ENCODE measurements around the gene CD96. TPM values are rescaled to one million over a fixed set of nuclear protein-coding genes. Genes with fewer than 3 reads are reported as not detected.

The CD96 gene
- total and polyA plus RNA-seq, 2 donors (not counting 1 experiment from before 2014, with no cell fraction given) = 0.10 TPM; not detected in 1

DNA sequence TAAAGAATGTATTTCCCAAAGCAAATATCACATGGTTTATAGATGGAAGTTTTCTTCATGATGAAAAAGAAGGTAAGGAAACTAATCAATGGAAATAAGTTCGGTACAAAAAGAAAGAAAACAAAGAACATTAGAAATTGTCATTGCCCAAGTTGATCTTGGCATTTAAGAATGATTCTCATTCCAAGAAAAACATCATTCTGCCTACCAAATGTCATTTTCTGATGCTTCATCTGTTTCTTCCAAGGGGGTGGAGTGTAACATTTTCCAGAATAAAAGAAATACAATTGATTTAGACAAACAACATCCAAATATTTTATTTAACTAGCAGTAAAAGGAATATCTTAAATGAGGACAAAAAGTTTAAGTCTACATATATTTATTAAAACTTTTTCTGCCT, 56.1 kb downstream of the CD96 start:
- TF ChIP-seq, protein P1, sequence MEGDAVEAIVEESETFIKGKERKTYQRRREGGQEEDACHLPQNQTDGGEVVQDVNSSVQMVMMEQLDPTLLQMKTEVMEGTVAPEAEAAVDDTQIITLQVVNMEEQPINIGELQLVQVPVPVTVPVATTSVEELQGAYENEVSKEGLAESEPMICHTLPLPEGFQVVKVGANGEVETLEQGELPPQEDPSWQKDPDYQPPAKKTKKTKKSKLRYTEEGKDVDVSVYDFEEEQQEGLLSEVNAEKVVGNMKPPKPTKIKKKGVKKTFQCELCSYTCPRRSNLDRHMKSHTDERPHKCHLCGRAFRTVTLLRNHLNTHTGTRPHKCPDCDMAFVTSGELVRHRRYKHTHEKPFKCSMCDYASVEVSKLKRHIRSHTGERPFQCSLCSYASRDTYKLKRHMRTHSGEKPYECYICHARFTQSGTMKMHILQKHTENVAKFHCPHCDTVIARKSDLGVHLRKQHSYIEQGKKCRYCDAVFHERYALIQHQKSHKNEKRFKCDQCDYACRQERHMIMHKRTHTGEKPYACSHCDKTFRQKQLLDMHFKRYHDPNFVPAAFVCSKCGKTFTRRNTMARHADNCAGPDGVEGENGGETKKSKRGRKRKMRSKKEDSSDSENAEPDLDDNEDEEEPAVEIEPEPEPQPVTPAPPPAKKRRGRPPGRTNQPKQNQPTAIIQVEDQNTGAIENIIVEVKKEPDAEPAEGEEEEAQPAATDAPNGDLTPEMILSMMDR (conservative IDR thresholded peaks at IDR 0.05 in 1 of 2, IDR thresholded peaks at IDR 0.05 in 1 of 2; ENCODE audit: low read depth in 1 of 2, low read length in 2 of 2) = no peak
- no peak for TF ChIP-seq EZH2 (IDR thresholded peaks at IDR 0.05; ENCODE audit: low read length, missing control alignments)
- no peaks in the 10 kb centered on the region for H4K20me1 ChIP-seq (ENCODE audit: control insufficient read depth, extremely low read depth, insufficient read depth, low read length)
- H3K36me3 ChIP-seq (ENCODE audit: control insufficient read depth, insufficient read depth, low read length) = no peaks in the 10 kb centered on the region
- DNase-seq (ENCODE audit: low read depth in 2 of 2) = no peak
- H3K27me3 ChIP-seq (ENCODE audit: control insufficient read depth, insufficient read depth, low read length) = no peaks in the 10 kb centered on the region
- no peaks in the 10 kb centered on the region for H3K9me3 ChIP-seq (ENCODE audit: control insufficient read depth, insufficient read depth, low read depth, low read length)
- H3K27ac ChIP-seq (ENCODE audit: insufficient read depth, low read length) = no peak overlapping the region
- no peak overlapping the region for H3K9ac ChIP-seq (ENCODE audit: insufficient read depth, low read length)
- no peak overlapping the region for H2AFZ ChIP-seq (ENCODE audit: low read length)
- H3K4me2 ChIP-seq (ENCODE audit: extremely low read depth, insufficient read depth, low read length) = no peak overlapping the region
- H3K4me1 ChIP-seq (ENCODE audit: control insufficient read depth, extremely low read depth, insufficient read depth, low read length) = no peaks in the 10 kb centered on the region
- H3K4me3 ChIP-seq (replicated peaks in 1 of 4; ENCODE audit: control extremely low read depth in 1 of 4, insufficient read depth in 1 of 4, low read depth in 3 of 4, low read length in 4 of 4) = no peak overlapping the region
- H3K79me2 ChIP-seq (ENCODE audit: control insufficient read depth, insufficient read depth, low read length) = no peaks in the 10 kb centered on the region

DNA sequence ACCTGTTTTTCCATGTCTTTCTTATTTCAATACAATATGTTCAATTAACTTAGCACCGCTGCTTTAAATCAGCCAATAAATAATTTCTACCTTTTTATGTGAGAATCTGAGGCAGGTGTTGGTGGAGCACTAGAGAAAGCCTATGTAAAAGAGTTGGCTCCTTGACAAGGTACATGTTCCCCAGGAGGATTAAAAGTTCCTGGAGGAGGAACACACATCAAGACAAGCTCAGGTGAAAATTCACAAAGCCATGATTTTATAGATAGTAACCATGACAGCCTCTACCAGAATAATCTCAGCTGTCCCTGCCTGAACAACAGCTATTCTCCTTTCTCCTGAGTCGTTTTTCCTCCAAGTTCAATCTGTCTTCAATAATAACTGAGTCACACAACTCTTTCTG, 56.6 kb downstream of the CD96 start:
- Histone ChIP-seq H3K4me2 (ENCODE audit: extremely low read depth, insufficient read depth, low read length) (no peak overlapping the region), H3K27me3 (ENCODE audit: control insufficient read depth, insufficient read depth, low read length) (no peaks in the 10 kb centered on the region), H3K4me3 (replicated peaks in 1 of 4; ENCODE audit: control extremely low read depth in 1 of 4, insufficient read depth in 1 of 4, low read depth in 3 of 4, low read length in 4 of 4) (no peak overlapping the region), H3K9ac (ENCODE audit: insufficient read depth, low read length) (no peak overlapping the region), H3K36me3 (ENCODE audit: control insufficient read depth, insufficient read depth, low read length) (no peaks in the 10 kb centered on the region), H3K79me2 (ENCODE audit: control insufficient read depth, insufficient read depth, low read length) (no peaks in the 10 kb centered on the region), H2AFZ (ENCODE audit: low read length) (no peak overlapping the region), H4K20me1 (ENCODE audit: control insufficient read depth, extremely low read depth, insufficient read depth, low read length) (no peaks in the 10 kb centered on the region), H3K27ac (ENCODE audit: insufficient read depth, low read length) (no peak overlapping the region), H3K4me1 (ENCODE audit: control insufficient read depth, extremely low read depth, insufficient read depth, low read length) (no peaks in the 10 kb centered on the region), H3K9me3 (ENCODE audit: control insufficient read depth, insufficient read depth, low read depth, low read length) (no peaks in the 10 kb centered on the region)
- no peak for DNase-seq (ENCODE audit: low read depth in 2 of 2)
- no peak for TF ChIP-seq EZH2 (IDR thresholded peaks at IDR 0.05; ENCODE audit: low read length, missing control alignments)
- TF ChIP-seq, protein P1 (conservative IDR thresholded peaks at IDR 0.05 in 1 of 2, IDR thresholded peaks at IDR 0.05 in 1 of 2; ENCODE audit: low read depth in 1 of 2, low read length in 2 of 2) = no peak

DNA sequence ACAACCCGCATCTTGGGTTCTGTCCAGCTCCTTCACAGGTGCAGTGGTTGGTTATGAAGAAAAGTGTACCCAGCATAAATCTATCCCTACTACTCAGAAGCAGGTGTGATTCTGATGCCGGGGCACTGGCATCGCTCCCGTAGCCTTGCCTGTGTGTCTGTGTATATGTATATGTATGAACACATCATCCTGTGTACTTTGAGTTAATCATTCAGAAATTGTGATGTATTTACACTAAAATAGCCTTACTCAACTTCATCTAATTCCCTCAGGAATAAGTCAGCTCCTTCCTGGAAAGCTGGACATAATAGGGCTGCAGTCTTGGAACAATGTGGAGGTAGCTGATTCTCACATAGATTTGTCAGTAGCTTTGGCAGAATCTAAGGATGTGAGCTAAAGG, 59.8 kb downstream of the CD96 start:
- H2AFZ ChIP-seq (ENCODE audit: low read length) = no peak overlapping the region
- H3K4me1 ChIP-seq (ENCODE audit: control insufficient read depth, extremely low read depth, insufficient read depth, low read length) = no peaks in the 10 kb centered on the region
- H3K9me3 ChIP-seq (ENCODE audit: control insufficient read depth, insufficient read depth, low read depth, low read length) = no peaks in the 10 kb centered on the region
- no peaks in the 10 kb centered on the region for H3K36me3 ChIP-seq (ENCODE audit: control insufficient read depth, insufficient read depth, low read length)
- no peak overlapping the region for H3K4me2 ChIP-seq (ENCODE audit: extremely low read depth, insufficient read depth, low read length)
- H3K27ac ChIP-seq (ENCODE audit: insufficient read depth, low read length) = no peak overlapping the region
- TF ChIP-seq, protein P1 (conservative IDR thresholded peaks at IDR 0.05 in 1 of 2, IDR thresholded peaks at IDR 0.05 in 1 of 2; ENCODE audit: low read depth in 1 of 2, low read length in 2 of 2) = no peak
- TF ChIP-seq EZH2 (IDR thresholded peaks at IDR 0.05; ENCODE audit: low read length, missing control alignments) = no peak
- H3K27me3 ChIP-seq (ENCODE audit: control insufficient read depth, insufficient read depth, low read length) = no peaks in the 10 kb centered on the region
- no peaks in the 10 kb centered on the region for H4K20me1 ChIP-seq (ENCODE audit: control insufficient read depth, extremely low read depth, insufficient read depth, low read length)
- no peak overlapping the region for H3K9ac ChIP-seq (ENCODE audit: insufficient read depth, low read length)
- no peaks in the 10 kb centered on the region for H3K79me2 ChIP-seq (ENCODE audit: control insufficient read depth, insufficient read depth, low read length)
- no peak for DNase-seq (ENCODE audit: low read depth in 2 of 2)
- H3K4me3 ChIP-seq (replicated peaks in 1 of 4; ENCODE audit: control extremely low read depth in 1 of 4, insufficient read depth in 1 of 4, low read depth in 3 of 4, low read length in 4 of 4) = no peak overlapping the region
